ENCODE data around the gene UROC1.

DNA sequence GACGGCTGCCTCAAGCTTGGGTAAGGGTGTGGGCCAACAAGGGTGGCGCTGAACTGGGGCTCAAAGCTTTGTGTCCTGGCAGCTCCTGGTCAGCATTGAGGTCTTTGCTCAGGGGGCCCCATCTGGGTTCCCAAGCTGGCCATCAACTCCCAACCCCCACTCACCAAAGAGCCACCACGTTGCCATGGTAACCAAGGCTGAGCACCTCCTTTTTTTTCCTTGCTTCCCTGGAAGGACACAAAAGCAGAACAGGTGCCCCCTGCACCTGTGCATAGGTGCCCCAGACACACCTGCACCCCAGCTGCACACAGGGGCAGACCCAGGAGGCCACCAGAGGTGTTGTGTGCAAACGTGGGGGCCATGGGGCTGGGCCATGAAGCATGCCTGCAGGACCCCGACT, 16.5 kb downstream of the UROC1 start:
- TF ChIP-seq, protein P1, sequence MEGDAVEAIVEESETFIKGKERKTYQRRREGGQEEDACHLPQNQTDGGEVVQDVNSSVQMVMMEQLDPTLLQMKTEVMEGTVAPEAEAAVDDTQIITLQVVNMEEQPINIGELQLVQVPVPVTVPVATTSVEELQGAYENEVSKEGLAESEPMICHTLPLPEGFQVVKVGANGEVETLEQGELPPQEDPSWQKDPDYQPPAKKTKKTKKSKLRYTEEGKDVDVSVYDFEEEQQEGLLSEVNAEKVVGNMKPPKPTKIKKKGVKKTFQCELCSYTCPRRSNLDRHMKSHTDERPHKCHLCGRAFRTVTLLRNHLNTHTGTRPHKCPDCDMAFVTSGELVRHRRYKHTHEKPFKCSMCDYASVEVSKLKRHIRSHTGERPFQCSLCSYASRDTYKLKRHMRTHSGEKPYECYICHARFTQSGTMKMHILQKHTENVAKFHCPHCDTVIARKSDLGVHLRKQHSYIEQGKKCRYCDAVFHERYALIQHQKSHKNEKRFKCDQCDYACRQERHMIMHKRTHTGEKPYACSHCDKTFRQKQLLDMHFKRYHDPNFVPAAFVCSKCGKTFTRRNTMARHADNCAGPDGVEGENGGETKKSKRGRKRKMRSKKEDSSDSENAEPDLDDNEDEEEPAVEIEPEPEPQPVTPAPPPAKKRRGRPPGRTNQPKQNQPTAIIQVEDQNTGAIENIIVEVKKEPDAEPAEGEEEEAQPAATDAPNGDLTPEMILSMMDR (conservative IDR thresholded peaks at IDR 0.05; ENCODE audit: low read length) = no peak
- TF ChIP-seq EZH2phosphoT487 (IDR thresholded peaks at IDR 0.05; ENCODE audit: borderline replicate concordance, low read depth, low read length) = no peak

All from OCI-LY7 (cell line).